KBM-7 (cell line): ENCODE measurements around the gene FGGY.

ENCODE experiments used
- DNase-seq: peaks from one replicate; pipeline ENCODE4 v3.0.0-alpha.2; 2015
- in situ Hi-C: fragments of 300-500 bp; cut with MboI; formaldehyde crosslinking; loops from 2 replicates; pipeline ENCODE4 v1.14.3; 2020; ENCODE audit warnings: low sequenced_read_pairs, low pct_unique_long_range_greater_than_20kb, mixed read lengths

Gene FGGY

DNA sequence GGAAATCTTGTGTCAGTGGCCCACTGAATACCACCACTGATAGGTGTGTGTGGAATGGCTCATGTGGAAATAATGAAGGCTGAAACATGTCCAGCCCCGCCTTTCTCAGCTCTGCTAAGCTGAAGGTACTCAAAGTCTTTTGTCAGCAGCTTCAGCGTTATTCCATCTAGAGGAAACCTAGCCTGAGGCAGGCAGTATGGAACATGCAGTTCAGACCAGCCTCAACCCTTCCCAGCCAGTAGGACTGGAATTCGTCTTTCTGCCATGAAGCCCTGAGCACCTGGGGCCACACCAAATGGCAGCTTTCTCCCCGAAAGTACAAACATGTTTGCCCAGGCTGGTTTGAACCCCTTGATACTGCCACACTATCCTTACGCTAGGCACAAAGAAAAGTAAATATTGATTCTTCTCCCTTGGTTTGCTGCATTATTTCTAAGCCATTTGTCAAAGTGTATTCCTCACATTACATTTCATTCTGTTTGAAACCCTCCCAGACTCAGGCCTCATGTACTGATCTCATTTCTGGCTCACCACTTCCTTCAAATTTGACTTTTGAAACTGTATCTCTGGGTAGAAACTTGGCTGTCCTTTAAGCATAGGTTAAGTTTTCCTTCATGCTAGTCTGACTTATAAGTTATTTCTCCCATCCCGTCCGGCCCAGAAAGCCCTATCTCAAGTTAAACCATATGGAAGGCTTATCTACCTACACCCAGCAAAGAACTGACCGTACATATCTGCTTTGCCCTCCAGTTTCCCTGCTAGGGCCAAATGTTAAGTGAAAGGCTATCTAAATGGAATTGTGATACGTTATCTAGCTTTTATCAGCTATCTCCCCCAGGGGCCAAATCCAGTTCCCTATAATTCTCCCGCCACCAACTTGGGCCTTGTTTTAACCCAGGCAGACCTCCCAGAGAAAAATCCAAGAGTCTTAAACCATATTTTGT is 472.2 kb downstream of the FGGY start:
- in situ Hi-C loops = no loop called here

DNA sequence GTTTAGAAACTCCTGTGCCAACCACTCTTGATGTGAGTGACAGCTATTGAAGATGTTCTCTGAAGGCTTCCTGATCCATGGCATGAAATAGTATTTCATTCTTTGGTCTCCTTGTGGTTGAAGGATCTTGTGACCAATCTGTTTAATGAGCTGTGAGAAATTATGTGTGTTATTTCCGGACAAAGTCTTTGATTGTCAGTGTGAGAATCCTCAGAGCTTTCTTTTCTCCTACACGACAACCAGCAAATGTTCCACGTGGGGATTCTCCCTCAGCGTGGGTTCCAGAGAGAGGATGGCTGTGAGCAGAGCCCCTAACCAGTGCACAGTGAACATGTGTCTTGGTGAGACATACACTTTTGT is 472.8 kb downstream of the FGGY start:
- in situ Hi-C loops = no loop called here

More for the DNA sequence above, 472.2 kb downstream of the FGGY start:
- no peak for DNase-seq

DNA sequence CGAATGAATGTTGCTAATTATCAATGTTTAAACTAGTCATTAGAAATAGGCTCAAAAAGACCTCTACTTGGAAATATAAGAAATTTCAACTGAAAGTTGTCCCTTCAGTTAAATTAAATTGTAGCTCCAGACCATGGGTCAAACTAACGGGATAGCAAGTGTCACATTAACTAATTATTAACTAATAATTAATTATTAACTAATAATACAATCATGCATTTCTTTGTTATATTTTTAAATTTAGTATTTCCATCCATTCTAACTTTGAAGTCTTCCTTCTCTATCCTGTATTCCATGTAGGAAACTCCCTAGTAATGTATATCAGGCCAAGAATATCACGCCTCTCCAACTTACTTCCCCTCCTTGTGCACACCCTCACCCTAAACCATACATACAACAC is 474.5 kb downstream of the FGGY start:
- in situ Hi-C loops = no loop called here
- DNase-seq = no peak

More for the DNA sequence above, 472.8 kb downstream of the FGGY start:
- no peak for DNase-seq

DNA sequence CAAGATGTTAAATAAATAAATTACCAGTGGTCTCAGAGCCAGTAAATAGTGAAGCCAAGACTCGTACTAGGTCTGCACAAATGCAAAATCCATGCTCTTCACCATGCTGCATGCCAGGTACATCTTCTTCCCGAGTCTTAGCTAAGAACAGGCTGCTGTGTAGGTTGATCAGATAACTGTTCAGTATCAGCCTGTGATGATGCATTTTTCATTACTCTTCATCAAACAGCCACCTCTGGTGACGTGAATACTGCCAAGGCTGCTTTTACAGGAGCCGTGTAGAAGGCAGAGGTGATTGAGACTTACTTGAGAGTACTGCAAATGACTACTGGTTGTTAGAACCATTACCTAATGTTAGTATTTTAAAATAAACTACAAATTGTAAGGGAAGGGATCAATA is 478.6 kb downstream of the FGGY start:
- no peak for DNase-seq
- in situ Hi-C loops = no loop called here

DNA sequence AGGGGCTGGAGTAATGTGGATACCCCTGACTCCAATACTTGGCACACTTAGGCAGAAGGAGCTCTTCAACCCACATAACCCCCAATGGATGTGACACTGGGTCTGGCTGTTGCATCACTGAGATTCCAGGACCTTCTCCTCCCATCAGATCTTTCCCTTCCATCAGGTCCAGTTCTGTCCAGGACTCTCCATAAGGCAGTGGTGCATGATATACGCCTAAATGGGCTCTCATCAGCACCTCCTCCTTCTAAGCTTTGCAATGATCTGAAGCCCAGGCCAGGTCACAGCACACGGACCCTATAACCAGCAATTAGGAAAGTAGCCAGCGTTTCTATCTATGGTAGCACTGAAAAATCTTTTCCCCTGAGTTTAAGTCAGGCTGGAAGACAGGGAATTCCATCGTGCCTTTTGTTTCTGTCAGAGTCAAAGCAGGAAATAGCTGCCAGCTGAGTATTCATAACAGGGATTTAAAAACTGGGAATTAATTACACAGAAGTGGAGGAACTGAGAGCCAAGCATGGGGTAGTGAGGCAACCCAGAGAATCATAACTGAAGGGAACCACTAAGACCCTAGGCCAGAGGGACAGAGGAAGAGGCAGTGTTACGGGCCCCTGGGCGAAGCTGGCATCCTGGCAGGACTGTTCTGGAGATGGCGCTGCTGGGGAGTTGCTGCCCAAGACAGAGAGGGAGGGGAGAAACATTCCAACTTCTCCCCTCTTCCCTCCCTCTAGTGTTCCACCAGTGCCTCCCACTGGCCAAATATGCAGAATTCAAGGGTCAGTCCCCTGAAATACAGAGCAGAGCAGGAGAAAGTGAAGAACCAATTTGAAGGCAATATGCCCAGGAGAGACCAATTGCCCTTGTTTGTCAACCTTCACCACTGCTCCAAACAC is 480.3 kb downstream of the FGGY start:
- no peak for DNase-seq
- in situ Hi-C loops = no loop called here

DNA sequence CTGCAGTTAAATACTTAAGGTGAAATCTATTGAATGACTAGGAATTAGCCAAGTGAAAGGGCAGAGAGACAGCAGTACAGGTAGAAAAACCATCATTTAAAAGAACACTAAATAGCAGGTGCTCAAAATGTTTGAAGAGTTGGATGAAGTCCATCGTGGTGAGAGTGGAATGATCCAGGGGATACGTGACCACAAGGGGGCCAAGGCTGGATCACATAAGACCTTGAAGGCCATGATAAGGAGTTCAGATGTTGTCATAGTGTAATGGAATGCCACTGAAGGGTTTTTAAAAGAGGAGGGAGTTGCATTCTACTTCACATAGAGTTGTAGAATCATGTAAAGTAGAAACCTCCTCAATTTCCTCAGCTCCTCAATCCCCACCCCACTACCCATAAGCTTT is 483.1 kb downstream of the FGGY start:
- no peak for DNase-seq
- in situ Hi-C loops = no loop called here

DNA sequence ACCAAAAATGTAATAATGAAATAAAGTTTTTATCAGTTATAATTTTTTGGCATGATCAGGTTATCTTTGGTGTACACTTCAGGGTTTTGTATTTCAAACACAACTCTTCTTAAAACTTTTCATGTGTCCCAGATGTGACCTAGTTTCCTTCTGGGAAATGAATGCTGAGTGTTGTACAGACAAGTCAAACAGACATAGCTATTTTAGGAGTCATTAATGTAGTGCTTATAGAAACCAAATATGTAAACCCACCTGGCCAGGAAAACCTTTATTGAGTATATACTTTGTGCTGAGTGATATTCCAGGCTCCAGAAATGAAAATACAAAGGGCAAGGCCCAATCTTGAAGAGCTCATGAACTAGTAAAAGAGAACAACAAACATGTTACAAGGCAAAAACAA is 491.9 kb downstream of the FGGY start:
- DNase-seq = no peak
- in situ Hi-C loops = no loop called here

DNA sequence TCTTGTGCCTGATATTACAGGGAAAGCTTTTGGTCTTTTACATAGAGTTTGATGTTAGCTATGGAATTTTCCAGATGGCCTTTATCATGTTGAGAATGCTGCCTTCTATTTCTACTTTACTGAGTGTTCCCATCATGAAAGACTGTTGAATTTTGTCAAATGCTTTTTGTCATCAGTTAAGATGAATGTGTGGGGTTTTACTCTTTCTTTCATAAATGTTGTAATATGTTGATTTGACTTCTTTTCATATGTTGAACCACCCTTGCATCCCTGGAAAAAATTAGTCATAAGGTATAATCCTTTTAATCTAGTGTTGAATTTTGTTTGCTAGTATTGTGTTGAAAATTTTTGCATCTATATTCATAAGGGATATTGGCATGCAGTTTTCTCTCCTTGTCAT is 501.7 kb downstream of the FGGY start:
- in situ Hi-C loops = no loop called here
- no peak for DNase-seq

DNA sequence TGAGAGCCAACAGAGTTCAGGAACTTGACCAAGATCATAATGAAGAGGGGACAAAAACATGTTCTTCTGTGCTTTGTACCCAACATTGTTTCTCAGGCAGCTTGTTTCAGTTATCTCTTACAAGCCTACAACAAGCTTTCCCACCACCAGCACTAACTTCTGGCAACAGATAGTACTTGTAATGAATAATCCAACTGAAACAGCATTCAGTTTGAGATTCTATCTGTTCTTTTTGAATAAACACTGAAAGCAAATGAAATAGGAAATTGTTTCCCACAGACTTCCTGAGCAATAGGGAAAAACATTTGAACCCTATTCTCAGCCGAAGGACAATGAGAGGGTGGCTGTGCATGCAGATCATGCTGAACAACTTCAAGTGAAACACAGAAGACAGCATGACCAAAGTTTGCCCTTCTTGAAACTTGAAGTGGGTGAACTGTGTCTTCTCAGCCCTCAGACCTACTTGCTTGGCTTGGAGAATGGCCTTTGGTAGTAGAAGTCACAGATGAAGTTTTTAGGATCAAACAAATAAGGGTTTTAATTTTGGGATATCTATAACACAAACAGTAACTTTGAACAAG is 506.7 kb downstream of the FGGY start:
- DNase-seq = no peak
- in situ Hi-C loops = no loop called here

DNA sequence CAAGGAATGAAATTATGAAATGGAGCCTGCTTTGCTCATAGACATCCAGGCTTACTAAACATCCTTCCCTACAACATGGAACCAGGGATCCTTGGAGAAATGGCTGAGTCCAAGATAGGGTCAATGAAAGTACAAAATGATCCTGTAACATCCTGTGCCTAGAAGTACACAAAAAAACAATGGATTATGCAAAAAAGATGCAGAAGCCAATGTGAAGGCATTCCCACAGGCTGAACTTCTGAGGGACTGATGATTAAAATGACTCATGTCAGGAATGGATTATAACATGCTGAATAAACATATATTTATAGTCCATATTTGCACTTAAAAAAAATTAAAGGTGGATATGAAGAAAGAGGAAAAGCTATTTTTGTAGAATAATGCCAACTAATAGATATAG is 507.4 kb downstream of the FGGY start:
- in situ Hi-C loops = no loop called here
- DNase-seq = no peak

DNA sequence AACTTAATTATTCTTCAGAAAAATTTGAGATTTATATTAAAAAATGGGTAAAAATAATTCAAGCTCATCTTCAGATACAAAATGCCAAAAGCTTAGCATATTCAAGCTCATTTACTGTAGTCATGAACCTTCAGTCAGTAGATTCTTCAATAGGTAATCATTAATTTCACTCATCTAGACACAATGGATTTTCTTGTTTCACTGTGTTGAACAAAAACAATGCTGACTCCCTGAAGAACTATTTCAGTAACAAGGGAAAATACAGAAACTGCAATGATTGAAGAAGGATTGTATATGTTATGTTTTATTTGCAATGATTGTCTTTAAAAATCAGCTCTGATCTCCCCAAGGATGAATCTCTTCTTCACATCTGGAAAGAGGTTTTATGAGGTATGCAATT is 508.7 kb downstream of the FGGY start:
- in situ Hi-C loops = no loop called here
- DNase-seq = no peak
